ENCODE data around the gene CHCHD3.

GRCh38 chr7:133001727-133002126 is 80.2 kb downstream of the CHCHD3 start:
- no peak for TF ChIP-seq ZNF8 (CRISPR knock-in tag; IDR thresholded peaks at IDR 0.05)
- no peak for TF ChIP-seq CSRNP3 (CRISPR knock-in tag; IDR thresholded peaks at IDR 0.05)
- no peak for TF ChIP-seq GLIS3 (CRISPR knock-in tag; IDR thresholded peaks at IDR 0.05)
- no peak for TF ChIP-seq ZC3H10 (CRISPR knock-in tag; IDR thresholded peaks at IDR 0.05)
- no peak for TF ChIP-seq CREB5 (CRISPR knock-in tag; IDR thresholded peaks at IDR 0.05; ENCODE audit: low read depth)
- TF ChIP-seq ZFP30 (CRISPR knock-in tag; IDR thresholded peaks at IDR 0.05), result no peak
- TF ChIP-seq CSDC2 (CRISPR knock-in tag; IDR thresholded peaks at IDR 0.05), result no peak
- no peak for TF ChIP-seq TCF4 (CRISPR knock-in tag; IDR thresholded peaks at IDR 0.05; ENCODE audit: borderline replicate concordance)
- no peak for TF ChIP-seq BACH2 (CRISPR knock-in tag; IDR thresholded peaks at IDR 0.05; ENCODE audit: borderline replicate concordance)
- TF ChIP-seq OSR1 (CRISPR knock-in tag; IDR thresholded peaks at IDR 0.05), result no peak
- no peak for TF ChIP-seq ZFP3 (CRISPR knock-in tag; IDR thresholded peaks at IDR 0.05)
- TF ChIP-seq PATZ1 (CRISPR knock-in tag; IDR thresholded peaks at IDR 0.05; ENCODE audit: borderline replicate concordance), result no peak

Measured in SK-N-SH treated with all-trans-retinoic acid at 6 μM for 48 hours (cell line).